Mesenchymal stem cell (in vitro differentiated cells and primary cell): ENCODE results near the gene WDR4.

Source experiments
- DNase-seq: peaks from one replicate; pipeline ENCODE4 v3.0.0-alpha.2; 2013
- H2AFZ ChIP-seq: one replicate; pipeline ENCODE4 v1.6.1; 2013; ENCODE audit warnings: low read depth, mild to moderate bottlenecking, control low read depth, inconsistent platforms, low read length, moderate library complexity
- H2AK5ac ChIP-seq: 2 replicates; pipeline ENCODE4 v1.6.1; 2013; ENCODE audit warnings: low read length, moderate library complexity, mild to moderate bottlenecking, inconsistent platforms; ENCODE audit not compliant: severe bottlenecking
- H2BK120ac ChIP-seq: one replicate; pipeline ENCODE4 v1.6.1; 2013; ENCODE audit warnings: low read depth, mild to moderate bottlenecking, inconsistent platforms, low read length, moderate library complexity
- H2BK12ac ChIP-seq, 2 experiments: one replicate each; pipeline ENCODE4 v1.6.1; 2013; ENCODE audit warnings: inconsistent platforms in 2 of 2, low read length in 2 of 2, mild to moderate bottlenecking in 2 of 2, moderate library complexity in 2 of 2, control low read depth in 1 of 2
- H2BK15ac ChIP-seq: one replicate; pipeline ENCODE4 v1.6.1; 2013; ENCODE audit warnings: mild to moderate bottlenecking, low read depth, inconsistent platforms; ENCODE audit not compliant: poor library complexity, severe bottlenecking
- H2BK5ac ChIP-seq: 2 replicates; pipeline ENCODE4 v1.6.1; 2013; ENCODE audit warnings: low read depth, mild to moderate bottlenecking, low read length, control low read depth, inconsistent platforms; ENCODE audit not compliant: poor library complexity, severe bottlenecking
- H3K14ac ChIP-seq, 2 experiments: one replicate each; pipeline ENCODE4 v1.6.1; 2013; ENCODE audit warnings: inconsistent platforms in 2 of 2, low read length in 2 of 2, control low read depth in 1 of 2, mild to moderate bottlenecking in 1 of 2, moderate library complexity in 1 of 2
- H3K18ac ChIP-seq, 2 experiments: one replicate each; pipeline ENCODE4 v1.6.1; 2013; ENCODE audit warnings: inconsistent platforms in 2 of 2, low read length in 2 of 2, control low read depth in 1 of 2, low read depth in 1 of 2, mild to moderate bottlenecking in 1 of 2
- H3K23ac ChIP-seq, 2 experiments: one replicate each; pipeline ENCODE4 v1.6.1; 2013; ENCODE audit warnings: inconsistent platforms in 2 of 2, low read length in 2 of 2, mild to moderate bottlenecking in 2 of 2, moderate library complexity in 2 of 2, control low read depth in 1 of 2
- H3K27ac ChIP-seq: 2 replicates; pipeline ENCODE4 v1.5.1; 2013; ENCODE audit warnings: mild to moderate bottlenecking, moderate library complexity, low read length, control low read depth, inconsistent platforms; ENCODE audit not compliant: poor library complexity, severe bottlenecking
- H3K27me3 ChIP-seq, 2 experiments: 2 replicates each; pipeline versions ENCODE4 v1.6.1 to v1.7.0; 2013; ENCODE audit warnings: low read length in 2 of 2, mild to moderate bottlenecking in 2 of 2, moderate library complexity in 2 of 2, control low read depth in 1 of 2, inconsistent platforms in 1 of 2; ENCODE audit not compliant: control insufficient read depth in 1 of 2, insufficient read depth in 1 of 2
- H3K36me3 ChIP-seq, 2 experiments: 2 replicates each; pipeline versions ENCODE4 v1.6.1 to v1.7.0; 2013; ENCODE audit warnings: low read length in 2 of 2, control low read depth in 1 of 2, inconsistent platforms in 1 of 2, low read depth in 1 of 2, mild to moderate bottlenecking in 1 of 2; ENCODE audit not compliant: insufficient read depth in 2 of 2, control insufficient read depth in 1 of 2
- H3K4ac ChIP-seq, 2 experiments: one replicate each; pipeline ENCODE4 v1.6.1; 2013; ENCODE audit warnings: inconsistent platforms in 2 of 2, low read length in 2 of 2, mild to moderate bottlenecking in 2 of 2, moderate library complexity in 2 of 2, control low read depth in 1 of 2, low read depth in 1 of 2
- H3K4me1 ChIP-seq: 2 replicates; pipeline ENCODE4 v1.6.1; 2013; ENCODE audit warnings: low read depth, low read length, control low read depth; ENCODE audit not compliant: control insufficient read depth, insufficient read depth
- H3K4me2 ChIP-seq: 2 replicates; pipeline ENCODE4 v1.6.1; 2013; ENCODE audit warnings: low read length, mild to moderate bottlenecking, inconsistent platforms; ENCODE audit not compliant: poor library complexity, severe bottlenecking
- H3K4me3 ChIP-seq, 2 experiments: 2 replicates each; pipeline versions ENCODE4 v1.5.1 to v1.7.0; 2013; ENCODE audit warnings: low read length in 2 of 2, mild to moderate bottlenecking in 2 of 2, control low read depth in 1 of 2, low read depth in 1 of 2; ENCODE audit not compliant: insufficient read depth in 1 of 2
- H3K79me1 ChIP-seq: replicated peaks from 2 replicates; pipeline ENCODE4 v1.6.1; 2013; ENCODE audit warnings: mild to moderate bottlenecking, control low read depth, low read length, inconsistent platforms; ENCODE audit not compliant: poor library complexity, severe bottlenecking
- H3K9ac ChIP-seq: 2 replicates; pipeline ENCODE4 v1.7.0; 2013; ENCODE audit warnings: mild to moderate bottlenecking, low read length, moderate library complexity
- H3K9me3 ChIP-seq: 2 replicates; pipeline ENCODE4 v1.7.0; 2013; ENCODE audit warnings: mild to moderate bottlenecking, low read length; ENCODE audit not compliant: control insufficient read depth
- H4K8ac ChIP-seq: one replicate; pipeline ENCODE4 v1.6.1; 2013; ENCODE audit warnings: inconsistent platforms, mild to moderate bottlenecking, low read length, moderate library complexity
- H4K91ac ChIP-seq: one replicate; pipeline ENCODE4 v1.6.1; 2013; ENCODE audit warnings: mild to moderate bottlenecking, low read length, inconsistent platforms
- WGBS: methylation state at CpG from one replicate; pipeline ENCODE4 v1.1.7; 2013; ENCODE audit warnings: mixed read lengths; 5-methylcytosine and 5-hydroxymethylcytosine counted together

WDR4 gene

GRCh38 chr21:42868196-42868595 is 11.1 kb downstream of the WDR4 start:
- Histone ChIP-seq H3K4me2 (no peak overlapping the region), H3K79me1 (peaks cover 46% of the 10 kb centered on the region), H3K23ac (no peak overlapping the region), H3K4me3 (no peak overlapping the region), H4K8ac (no peak overlapping the region), H2AFZ (no peak overlapping the region), H3K4ac (no peak overlapping the region), H3K27me3 (no peaks in the 10 kb centered on the region), H3K36me3 (peaks cover 54 to 78% of the 10 kb centered on the region in 2 experiments), H3K4me1 (peaks cover 3% of the 10 kb centered on the region), H4K91ac (no peak overlapping the region), H3K14ac (no peak overlapping the region), H2BK12ac (no peak overlapping the region), H3K9me3 (no peaks in the 10 kb centered on the region), H2BK15ac (no peak overlapping the region), H3K27ac (no peak overlapping the region), H3K9ac (no peak overlapping the region), H2AK5ac (no peak overlapping the region), H2BK5ac (no peak overlapping the region), H2BK120ac (no peak overlapping the region), H3K18ac (no peak overlapping the region)
- DNase-seq, result no peak
- 97% methylated on average over 10 of the region's 10 CpGs for WGBS

GRCh38 chr21:42865776-42866160 is 13.6 kb downstream of the WDR4 start:
- H3K27ac ChIP-seq, result no peak overlapping the region
- no peak overlapping the region for H2BK12ac ChIP-seq
- H4K91ac ChIP-seq, result no peak overlapping the region
- H3K4me1 ChIP-seq, result peaks cover 3% of the 10 kb centered on the region
- H3K4ac ChIP-seq, result no peak overlapping the region
- no peak overlapping the region for H3K23ac ChIP-seq
- no peak overlapping the region for H2BK5ac ChIP-seq
- no peak overlapping the region for H2AK5ac ChIP-seq
- H3K9me3 ChIP-seq, result no peaks in the 10 kb centered on the region
- peaks cover 54 to 79% of the 10 kb centered on the region in 2 experiments for H3K36me3 ChIP-seq
- H3K18ac ChIP-seq, result no peak overlapping the region
- 84% methylated on average over 8 of the region's 8 CpGs for whole genome bisulfite sequencing
- H3K14ac ChIP-seq, result no peak overlapping the region
- no peak overlapping the region for H3K4me3 ChIP-seq
- no peak overlapping the region for H2BK15ac ChIP-seq
- no peak overlapping the region for H3K9ac ChIP-seq
- no peak for DNase-seq
- no peak overlapping the region for H4K8ac ChIP-seq
- H3K4me2 ChIP-seq, result no peak overlapping the region
- H3K27me3 ChIP-seq, result no peaks in the 10 kb centered on the region
- H3K79me1 ChIP-seq, result peaks cover 49% of the 10 kb centered on the region
- no peak overlapping the region for H2AFZ ChIP-seq
- H2BK120ac ChIP-seq, result no peak overlapping the region

GRCh38 chr21:42864815-42865775 is 14.2 kb downstream of the WDR4 start:
- 96% methylated on average over 26 of the region's 26 CpGs for WGBS
- Histone ChIP-seq H3K9me3 (no peaks in the 10 kb centered on the region), H3K4me1 (peaks cover 3% of the 10 kb centered on the region), H2AK5ac (no peak overlapping the region), H4K91ac (no peak overlapping the region), H2BK12ac (no peak overlapping the region), H3K14ac (no peak overlapping the region), H2BK5ac (no peak overlapping the region), H3K36me3 (peaks cover 55 to 82% of the 10 kb centered on the region in 2 experiments), H2BK120ac (no peak overlapping the region), H4K8ac (no peak overlapping the region), H3K4me3 (no peak overlapping the region), H3K23ac (no peak overlapping the region), H2BK15ac (no peak overlapping the region), H3K9ac (no peak overlapping the region), H2AFZ (no peak overlapping the region), H3K4me2 (no peak overlapping the region), H3K18ac (no peak overlapping the region), H3K27me3 (no peaks in the 10 kb centered on the region), H3K4ac (peak overlapping the region in 1 of 2 experiments; percentile 21), H3K27ac (no peak overlapping the region), H3K79me1 (peaks cover 53% of the 10 kb centered on the region)
- no peak for DNase-seq

- Histone ChIP-seq H3K18ac (no peak overlapping the region), H4K8ac (no peak overlapping the region), H4K91ac (no peak overlapping the region), H2BK12ac (no peak overlapping the region), H3K4me2 (no peak overlapping the region), H3K4me1 (peaks cover 3% of the 10 kb centered on the region), H2BK5ac (no peak overlapping the region), H3K23ac (no peak overlapping the region), H2BK15ac (no peak overlapping the region), H3K36me3 (peaks cover 56 to 84% of the 10 kb centered on the region in 2 experiments), H3K79me1 (peaks cover 59% of the 10 kb centered on the region), H3K27ac (no peak overlapping the region), H3K9ac (no peak overlapping the region), H2AK5ac (no peak overlapping the region), H2AFZ (no peak overlapping the region), H3K4ac (no peak overlapping the region), H3K9me3 (no peaks in the 10 kb centered on the region), H2BK120ac (no peak overlapping the region), H3K14ac (peak overlapping the region in 1 of 2 experiments; percentile 7), H3K27me3 (no peaks in the 10 kb centered on the region), H3K4me3 (no peak overlapping the region)
- no peak for DNase-seq
- 90% methylated on average over 14 of the region's 14 CpGs for WGBS
These were observed 15.1 kb downstream of the WDR4 start for GRCh38 chr21:42864286-42864685.
